ENCODE measurements around the gene CUL3. TPM values are rescaled to one million over a fixed set of nuclear protein-coding genes. Genes with fewer than 3 reads are reported as not detected.
A peak's percentile ranks its signal among the peaks of the same experiment; 100 is the strongest.
"Not testable (repeated sequence)": the region's sequence is repeated elsewhere in the genome, so short reads cannot be mapped to it uniquely, and the experiment has no call there.

CUL3 gene
- total RNA-seq (ENCODE audit: insufficient read depth, low replicate concordance), result 45.5 TPM

DNA sequence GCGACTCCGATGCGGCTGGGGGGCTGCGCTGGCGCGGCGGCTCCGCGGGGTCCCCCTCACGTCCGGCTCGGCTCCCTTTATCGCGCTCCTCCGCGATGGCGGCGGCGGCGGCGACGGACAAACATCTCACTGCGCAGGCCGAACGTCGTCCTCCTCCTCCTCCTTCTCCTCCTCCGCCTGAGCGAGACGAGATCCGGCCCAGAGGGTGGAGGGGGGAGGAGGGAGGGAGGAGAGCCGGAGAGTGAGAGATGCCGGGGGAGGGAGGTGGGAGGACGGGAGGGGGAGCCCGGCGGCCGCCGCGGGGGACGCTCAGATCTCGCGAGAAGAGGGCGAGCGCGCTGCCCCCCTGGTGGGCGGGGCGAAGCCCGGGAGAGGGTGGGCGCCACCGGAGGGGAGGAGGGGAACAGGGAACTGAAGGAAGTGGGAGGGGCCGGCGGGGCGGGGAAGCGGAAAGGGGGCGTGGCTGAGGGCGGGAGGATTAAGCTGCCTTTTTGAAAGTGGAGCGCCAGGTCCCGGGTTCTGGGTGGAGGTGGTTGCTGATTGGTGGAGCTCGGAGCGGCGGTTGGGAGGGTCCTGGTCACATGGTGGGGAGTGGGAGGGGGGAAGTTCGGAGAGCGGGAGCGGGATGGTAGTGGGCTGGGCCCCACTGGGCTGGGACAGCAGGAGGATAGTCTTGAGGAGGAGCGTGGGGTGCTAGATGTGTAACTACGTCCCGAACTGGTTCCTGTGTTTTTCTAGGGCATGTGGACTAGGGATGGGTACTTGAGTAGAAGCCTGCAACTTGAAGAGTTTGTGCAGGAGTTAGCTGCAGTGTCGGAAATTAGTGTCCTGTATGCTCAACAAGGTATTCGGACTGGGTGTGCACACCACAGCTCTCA lies at the start of gene CUL3:
Gene CUL3, minus strand, starts transcription at position 153 of the 878 bp plus-strand sequence. CDS start 354 bp downstream, outside the sequence.
- DNase-seq (ENCODE audit: low spot score), result peak; percentile 99

DNA sequence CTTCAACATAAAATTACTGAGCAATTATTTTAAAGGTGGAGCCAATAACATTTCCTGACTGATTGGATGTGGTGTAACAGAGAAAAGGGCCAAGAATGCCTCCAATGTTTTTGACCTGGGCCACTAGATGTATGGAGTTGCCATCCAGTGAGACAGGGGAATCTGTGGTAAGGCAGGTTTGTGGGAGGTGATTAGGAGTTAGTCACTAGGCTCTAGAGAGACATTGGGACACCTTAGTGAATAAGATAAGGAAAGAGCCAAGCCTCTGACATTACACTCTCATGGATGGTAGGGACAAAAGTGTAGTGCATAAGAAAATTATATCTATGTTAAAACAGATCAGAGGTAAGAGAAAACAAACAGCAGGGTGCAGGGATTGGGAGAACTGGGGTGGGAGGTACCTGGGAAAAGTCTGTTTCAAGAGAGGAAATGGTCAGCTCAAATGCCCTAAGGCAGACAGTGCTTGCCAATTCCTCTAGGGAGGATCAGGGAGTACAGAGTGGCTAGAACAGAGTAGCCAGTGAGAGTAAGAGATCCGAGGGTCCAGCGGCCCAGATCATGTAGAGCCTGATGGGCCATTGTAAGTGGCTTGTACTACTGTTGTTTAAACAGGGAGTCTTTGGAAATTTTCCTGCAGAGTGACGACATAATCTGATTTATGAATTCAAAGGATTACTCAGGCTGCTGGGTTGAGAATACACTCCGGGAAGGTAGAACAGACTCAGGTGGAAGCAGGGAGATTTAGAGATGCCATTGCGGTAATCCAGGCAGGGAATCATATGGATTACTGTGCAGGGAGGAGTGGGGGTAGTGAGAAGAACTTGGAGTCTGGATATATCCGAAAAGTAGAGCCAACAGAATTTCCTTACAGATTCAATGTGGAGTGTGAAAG lies 45.7 kb upstream of the CUL3 start:
- peak; percentile 47 for DNase-seq (ENCODE audit: low spot score)

DNA sequence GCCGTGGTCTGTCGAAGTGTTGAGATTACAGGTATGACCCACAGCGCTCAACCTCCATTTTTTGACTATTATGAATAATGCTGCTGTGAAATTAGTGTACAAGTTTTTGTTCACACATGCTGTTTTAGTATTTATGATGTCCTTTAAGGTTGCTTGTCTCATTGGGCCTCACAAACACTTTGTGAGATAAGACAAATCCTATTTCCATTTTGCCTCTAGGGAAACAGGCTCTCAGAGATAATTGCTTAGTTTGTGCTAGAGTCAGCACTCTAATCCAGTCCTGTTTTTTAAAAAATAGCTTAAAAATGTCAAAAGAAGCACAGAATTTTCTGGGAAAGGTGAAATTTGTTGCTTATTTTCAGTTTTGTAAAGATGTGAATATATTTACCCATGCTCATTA lies 43.3 kb upstream of the CUL3 start:
- peak; percentile 48 for DNase-seq (ENCODE audit: low spot score)

DNA sequence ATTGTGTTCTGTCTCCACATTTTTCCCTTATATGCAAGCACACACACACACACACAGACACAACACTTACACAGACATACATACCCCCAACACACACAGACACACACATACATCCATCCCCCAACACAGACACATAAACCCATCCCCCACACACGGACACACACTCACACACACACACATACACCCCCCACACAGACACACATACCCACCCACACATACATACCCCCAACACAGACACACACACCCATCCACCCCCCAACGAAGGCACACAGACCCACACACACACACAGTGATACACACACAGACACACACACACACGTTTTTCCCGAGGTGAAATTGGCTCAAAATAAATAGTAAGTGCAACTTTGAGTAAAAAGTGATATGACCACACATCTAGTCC lies 41.6 kb upstream of the CUL3 start:
- DNase-seq (ENCODE audit: low spot score), result no peak

DNA sequence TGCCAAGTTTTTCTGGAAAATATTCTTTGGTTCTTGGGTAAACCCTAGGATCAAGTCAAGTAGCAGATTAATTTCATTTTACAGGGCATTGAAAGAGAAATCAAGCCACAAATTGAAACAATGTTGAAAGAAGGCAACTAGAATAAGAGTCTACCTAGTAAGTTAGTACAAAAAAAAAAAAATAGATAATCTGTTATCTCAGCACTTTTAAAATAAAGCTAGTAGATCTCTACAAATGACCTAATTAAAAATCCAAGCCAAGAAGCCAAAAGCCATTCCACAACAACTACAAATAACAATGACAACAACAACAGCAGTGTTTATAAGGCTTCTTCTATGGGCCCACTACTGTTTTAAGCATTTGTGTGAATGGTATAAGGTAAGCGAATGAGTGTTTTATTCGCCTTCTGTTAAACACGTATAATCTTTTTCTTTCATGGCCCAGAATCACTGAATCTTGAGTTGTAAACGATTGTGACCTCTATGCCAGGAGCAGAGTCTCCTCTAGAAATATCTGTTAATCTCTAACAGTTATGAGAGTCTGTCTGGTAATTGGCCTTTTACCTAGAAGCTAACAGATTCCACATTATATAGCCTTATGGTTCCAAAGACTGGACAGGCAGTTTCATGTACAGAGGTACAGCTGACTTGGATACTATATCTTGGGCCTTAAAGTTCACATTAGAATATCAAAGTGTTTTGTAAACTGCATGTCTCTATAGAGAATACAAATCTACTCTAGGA lies 28.6 kb upstream of the CUL3 start:
- DNase-seq (ENCODE audit: low spot score), result no peak

DNA sequence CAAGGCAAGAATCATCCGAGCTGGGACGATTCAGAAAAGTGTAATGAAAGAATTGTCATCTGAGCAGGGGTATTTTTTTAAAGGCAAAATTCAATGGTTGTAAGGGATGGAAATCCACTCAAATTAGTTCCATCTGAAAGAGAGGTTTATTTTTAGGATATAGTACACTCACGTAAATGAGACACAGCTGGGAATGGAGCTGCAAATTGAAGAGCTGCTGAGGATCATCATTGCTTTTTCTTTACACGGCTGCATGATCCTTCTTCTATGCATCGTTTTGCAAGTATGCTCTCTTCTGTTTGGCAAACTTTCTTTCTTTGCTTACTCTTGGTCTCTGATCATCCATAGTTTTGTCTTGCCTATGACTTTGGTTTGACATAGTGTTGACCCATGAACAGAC lies 27.4 kb upstream of the CUL3 start:
- no peak for DNase-seq (ENCODE audit: low spot score)

DNA sequence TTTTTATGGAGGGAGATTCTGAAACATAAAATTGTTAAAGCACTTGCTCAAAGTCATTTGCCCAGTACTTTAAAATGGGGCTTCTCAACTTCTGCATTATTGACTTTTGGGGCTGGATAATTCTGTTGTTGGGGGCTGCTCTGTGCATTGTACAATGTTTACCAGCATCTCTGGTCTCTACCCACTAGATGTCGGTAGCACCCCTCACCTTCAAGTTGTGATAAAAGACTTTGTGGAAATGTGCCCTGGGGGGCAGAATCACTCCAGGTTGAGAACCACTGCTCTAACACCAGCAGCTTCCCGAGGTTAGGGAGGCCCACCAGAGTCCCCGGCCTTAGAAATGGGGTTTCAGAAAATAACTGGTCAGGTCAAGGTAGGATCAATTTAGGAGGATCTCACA lies 26.8 kb upstream of the CUL3 start:
- DNase-seq (ENCODE audit: low spot score), result no peak

DNA sequence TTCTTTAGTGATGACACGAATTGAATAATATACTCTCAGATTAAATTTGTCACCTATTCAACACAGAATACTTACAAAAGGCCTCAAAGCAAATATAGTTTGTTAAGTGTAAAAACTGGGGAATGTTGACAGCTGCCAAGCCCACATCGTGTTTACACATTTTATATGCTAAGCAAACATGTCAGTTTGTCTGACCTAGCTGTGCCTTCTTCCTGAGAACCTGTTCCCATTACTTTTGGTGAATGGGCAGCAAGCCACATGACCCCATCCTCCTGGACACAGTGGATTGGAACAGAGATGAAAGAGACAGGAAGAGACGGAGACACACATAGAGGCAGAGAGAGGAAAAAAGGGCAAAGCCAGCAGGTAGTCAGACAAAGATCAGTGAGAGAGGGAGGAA lies 22.9 kb upstream of the CUL3 start:
- DNase-seq (ENCODE audit: low spot score), result no peak

DNA sequence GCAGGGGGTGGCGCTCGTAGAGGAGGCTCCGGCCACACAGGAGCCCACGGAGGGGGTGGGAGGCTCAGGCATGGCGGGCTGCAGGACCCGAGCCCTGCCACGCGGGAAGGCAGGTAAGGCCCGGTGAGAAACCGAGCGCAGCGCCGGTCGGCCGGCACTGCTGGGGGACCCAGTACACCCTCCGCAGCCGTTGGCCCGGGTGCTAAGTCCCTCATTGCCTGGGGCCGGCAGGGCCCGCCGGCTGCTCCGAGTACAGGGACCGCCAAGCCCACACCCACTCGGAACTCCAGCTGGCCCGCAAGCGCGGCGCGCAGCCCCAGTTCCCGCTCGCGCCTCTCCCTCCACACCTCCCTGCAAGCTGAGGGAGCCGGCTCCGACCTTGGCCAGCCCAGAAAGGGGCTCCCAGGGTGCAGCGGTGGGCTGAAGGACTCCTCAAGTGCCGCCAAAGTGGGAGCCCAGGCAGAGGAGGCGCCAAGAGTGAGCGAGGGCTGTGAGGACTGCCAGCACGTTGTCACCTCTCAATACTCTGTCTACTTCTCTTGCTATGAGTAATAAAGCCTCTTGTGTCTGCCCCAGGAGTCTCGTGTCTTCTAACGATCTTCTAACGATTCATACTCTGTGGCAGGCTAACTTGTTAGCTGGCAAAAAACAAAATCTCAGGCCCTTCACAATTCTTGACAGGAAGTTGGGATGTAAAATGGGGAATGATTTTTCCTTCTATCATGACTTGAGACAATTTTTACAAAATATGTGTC lies 18.8 kb upstream of the CUL3 start:
- DNase-seq (ENCODE audit: low spot score), result not testable (repeated sequence)

DNA sequence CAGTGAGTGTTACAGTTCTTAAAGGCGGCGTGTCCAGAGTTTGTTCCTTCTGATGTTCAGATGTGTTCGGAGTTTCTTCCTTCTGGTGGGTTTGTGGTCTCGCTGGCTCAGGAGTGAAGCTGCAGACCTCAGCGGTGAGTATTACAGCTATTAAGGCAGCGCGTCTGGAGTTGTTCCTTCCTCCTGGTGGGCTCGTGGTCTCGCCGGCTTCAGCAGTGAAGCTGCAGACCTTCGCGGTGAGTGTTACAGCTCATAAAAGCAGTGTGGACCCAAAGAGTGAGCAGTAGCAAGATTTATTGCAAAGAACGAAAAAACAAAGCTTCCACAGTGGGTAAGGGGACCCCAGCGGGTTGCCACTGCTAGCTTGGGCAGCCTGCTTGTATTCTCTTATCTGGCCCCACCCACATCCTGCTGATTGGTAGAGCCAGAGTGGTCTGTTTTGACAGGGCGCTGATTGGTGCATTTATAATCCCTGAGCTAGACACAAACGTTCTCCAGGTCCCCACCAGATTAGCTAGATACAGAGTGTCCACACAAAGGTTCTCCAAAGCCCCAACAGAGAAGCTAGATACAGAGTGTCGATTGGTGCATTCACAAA lies 17.7 kb upstream of the CUL3 start:
- DNase-seq (ENCODE audit: low spot score), result not testable (repeated sequence)

DNA sequence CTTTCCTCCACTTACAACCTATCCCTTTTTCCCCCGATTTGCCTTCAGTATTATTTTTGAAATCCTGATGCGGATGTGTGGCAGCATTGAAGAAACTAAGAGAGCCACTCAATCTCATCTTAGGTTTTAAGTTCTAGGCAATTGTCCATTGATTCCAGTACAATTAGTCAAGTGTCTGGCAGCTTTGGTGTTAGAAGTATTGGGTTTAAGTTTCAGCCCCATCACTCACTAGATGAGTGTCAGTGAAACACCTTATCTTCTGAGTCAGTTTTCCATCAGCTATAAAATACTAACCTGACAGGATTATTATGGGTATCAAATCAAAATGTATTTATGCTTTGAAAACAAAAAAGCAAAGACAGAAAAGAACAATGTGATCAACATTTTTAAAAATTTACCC lies 16.8 kb upstream of the CUL3 start:
- no peak for DNase-seq (ENCODE audit: low spot score)

DNA sequence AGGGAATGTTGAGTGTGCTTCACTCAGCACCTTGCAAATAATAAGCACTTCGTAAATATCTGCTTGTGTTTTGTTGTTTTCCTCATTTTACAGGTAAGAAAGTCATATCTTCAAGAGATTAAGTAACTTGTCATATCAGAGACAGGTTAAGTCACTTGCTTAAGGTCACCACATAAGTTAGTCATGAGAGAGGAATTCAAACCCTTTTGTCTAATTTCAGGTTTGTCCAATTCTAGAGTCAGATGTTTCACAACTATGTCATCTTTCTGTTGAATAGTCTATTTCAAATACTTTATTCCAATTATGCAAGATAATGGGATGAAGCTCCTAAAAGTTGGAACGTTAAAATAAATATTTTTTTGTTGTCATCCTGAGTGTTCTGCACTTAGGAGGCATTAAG lies 13.5 kb upstream of the CUL3 start:
- DNase-seq (ENCODE audit: low spot score), result no peak

DNA sequence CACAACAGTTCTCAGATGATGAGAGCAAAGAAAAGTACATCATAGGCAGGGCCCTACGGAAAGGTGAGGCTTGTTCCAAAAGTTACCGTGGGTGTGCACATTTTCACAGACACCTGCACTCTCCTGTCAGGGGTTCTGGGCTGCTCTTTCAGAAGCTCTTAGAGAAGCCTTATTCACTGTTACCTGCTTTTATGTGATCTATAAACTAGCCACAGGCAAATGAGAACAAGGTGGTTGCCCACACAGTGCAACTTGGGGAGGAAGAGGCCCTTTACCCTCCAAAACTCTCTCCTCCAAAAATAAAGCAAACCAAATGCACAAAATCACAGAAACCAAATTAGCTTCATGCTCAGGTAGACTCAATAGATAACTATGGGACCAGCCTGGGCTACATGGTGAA lies 11.1 kb upstream of the CUL3 start:
- DNase-seq (ENCODE audit: low spot score), result no peak

DNA sequence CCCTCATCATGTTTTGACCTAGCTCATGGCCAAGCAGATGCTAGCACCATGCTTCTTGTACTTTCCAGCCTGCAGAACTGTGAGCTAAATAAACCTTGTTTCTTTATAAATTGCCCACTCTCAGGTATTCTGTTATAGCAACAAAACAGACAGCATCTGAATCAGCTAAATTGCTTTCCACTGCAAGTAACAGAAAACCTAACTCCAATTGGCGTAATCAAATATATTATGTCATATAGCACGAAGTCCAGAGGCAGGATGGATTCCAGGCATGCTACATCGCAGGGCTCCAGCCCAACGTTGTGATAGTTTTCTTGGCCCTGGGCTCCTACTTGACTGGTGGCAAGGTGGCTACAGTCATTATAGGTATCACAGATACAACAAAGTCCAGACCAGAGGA lies 10.4 kb upstream of the CUL3 start:
- DNase-seq (ENCODE audit: low spot score), result no peak

DNA sequence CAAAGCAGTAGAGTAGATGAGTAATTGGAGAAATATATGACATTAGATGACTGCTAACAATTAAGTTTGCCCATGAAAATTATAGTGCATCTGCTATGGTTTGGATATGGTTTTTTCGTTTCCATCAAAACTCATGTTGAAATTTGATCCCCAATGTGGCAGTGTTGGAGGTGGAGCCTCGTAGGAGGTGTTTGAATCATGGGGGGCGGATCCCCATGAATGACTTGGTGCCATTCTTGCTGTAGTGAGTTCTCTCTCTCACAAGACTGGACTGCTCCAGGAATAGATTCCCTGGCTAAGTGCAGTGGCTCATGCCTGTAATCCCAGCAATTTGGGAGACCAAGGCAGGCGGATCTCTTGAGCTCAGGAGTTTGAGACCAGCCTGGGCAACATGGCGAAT lies 9.7 kb upstream of the CUL3 start:
- no peak for DNase-seq (ENCODE audit: low spot score)

DNA sequence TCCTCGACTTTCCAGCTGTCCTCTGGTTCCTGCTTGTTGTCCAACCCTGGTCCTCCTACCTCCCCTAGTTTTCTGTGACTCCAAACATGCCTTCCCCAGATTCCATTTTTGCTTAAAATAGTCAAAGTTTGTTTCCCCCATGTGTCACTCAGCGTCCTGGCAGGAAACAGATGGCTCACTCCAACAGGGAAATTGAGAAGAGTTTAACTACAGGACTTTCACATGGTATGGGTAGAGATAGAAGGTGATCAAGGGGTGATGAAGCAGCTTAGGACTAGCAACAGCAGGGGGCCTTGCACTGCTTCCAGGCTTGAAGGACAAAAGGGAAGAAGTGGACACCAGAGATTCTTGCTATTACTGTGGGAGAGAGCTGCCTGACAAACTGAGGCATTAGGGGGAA lies 6.1 kb upstream of the CUL3 start:
- no peak for DNase-seq (ENCODE audit: low spot score)

DNA sequence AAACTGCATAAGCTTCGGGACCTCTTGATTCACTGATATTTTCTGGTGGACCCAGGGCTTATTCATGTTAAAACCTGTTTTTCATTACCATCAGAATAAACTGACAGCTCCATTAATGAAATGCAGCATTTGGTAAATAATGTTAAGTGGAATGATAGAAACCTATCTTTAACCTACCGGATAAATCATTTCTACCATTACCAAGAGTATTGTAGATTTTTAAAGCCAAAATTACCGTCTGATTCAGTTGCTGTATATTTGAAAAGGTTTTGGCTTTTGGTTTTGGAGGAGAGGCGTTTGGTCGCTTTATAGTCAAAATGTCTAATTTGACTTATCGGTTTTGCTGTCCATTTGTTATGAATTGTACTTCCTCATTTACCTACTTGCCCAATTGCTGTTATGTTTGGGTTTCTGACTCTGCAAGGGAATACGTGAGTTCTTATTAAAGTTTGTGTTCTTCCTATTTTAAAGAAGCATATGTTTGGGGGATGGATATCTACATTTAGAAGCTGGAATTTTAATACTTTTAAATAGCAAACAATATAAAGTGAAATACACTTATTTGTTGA lies 1.0 kb upstream of the CUL3 start:
- DNase-seq (ENCODE audit: low spot score), result peak; percentile 8

DNA sequence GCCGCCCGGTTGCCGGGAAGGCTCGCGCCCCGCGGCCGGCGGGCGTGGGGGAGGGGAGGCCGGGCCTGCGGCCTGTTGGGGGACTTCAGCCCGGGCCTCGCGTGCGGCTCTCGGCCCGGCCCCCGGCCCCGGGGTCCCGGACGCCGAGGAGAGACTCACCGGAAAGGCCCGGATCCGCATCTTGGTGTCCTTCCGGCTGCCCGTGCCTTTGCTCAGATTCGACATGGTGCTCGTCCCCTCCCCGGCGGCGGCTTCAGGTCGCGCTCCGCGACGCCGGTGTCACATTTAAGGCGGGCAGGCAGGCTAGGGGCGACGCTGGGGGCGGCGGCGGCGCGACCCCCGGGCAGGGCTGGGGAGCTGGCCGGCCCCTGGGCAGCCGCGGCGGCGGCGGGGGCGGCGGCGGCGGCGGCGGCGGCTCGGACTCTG lies 365 bp downstream of the CUL3 start:
- peak; percentile 53 for DNase-seq (ENCODE audit: low spot score)

DNA sequence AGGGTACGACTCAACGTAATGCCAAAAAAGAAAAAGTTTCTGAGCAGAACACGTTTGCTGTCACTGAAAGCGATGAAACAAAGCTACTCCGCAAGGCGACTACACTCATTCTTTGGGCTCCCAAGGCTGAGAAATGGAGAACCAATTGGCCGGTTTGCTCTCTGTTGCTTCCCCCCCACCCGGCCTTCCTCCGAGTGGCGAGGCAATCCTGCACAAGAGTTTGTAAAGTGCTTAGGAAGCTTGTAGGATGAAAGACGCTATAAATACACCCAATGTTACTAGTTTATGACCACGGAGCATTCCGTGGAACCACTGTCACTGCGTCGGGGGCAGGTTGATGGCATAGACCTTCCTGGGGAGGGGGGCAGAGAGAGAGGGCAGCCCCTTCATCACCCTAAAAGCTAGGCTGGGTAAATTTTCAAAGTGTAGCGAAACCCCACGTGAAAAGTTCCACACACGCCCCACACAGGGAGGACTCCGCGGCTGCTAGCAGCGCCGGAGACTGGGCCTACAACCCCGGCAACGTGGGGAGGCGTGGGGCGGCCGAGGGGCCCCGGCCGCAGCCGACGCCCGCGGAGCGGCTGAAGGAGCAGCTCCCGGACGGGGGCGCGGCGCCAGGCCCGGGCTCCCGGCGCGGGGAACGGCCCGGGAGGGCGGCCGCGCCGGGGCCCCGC lies 915 bp downstream of the CUL3 start:
- peak; percentile 36 for DNase-seq (ENCODE audit: low spot score)

DNA sequence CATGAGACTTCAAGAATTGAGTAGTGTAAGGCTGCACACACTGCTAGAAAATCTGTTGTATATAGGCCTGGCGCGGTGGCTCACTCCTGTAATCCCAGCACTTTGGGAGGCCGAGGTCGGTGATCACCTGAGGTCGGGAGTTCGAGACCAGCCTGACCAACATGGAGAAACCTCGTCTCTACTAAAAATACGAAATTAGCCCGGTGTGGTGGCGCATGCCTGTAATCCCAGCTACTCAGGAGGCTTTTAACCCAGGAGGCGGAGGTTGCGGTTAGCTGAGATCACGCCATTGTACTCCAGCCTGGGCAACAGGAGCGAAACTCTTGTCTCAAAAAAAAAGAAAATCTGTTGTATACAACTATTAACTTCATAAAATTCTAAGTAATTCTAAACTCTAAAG lies 2.1 kb downstream of the CUL3 start:
- not testable (repeated sequence) for DNase-seq (ENCODE audit: low spot score)

Measured in umbilical cord (tissue), 2 donors.